Subcutaneous abdominal adipose tissue (tissue), 5 donors: ENCODE data around the gene MAP4K3.

Experiments
- H3K27ac ChIP-seq: one replicate; pipeline ENCODE4 v1.7.0; 2013; ENCODE audit warnings: low read depth, mild to moderate bottlenecking, inconsistent platforms, low read length, moderate library complexity
- H3K27me3 ChIP-seq, 5 donors: one replicate each; pipeline ENCODE4 v1.7.0; 2013; ENCODE audit warnings: low read length in 5 of 5, inconsistent platforms in 1 of 5; ENCODE audit not compliant: control insufficient read depth in 5 of 5, insufficient read depth in 4 of 5
- H3K36me3 ChIP-seq, 5 donors: one replicate each; pipeline ENCODE4 v1.7.0; 2013; ENCODE audit warnings: low read length in 5 of 5; ENCODE audit not compliant: control insufficient read depth in 5 of 5, insufficient read depth in 5 of 5
- H3K4me1 ChIP-seq, 5 donors: one replicate each; pipeline ENCODE4 v1.7.0; 2013; ENCODE audit warnings: low read length in 5 of 5, mild to moderate bottlenecking in 3 of 5, moderate library complexity in 1 of 5; ENCODE audit not compliant: control insufficient read depth in 5 of 5, insufficient read depth in 5 of 5
- H3K4me3 ChIP-seq, 5 donors: one replicate each; pipeline ENCODE4 v1.7.0; 2013; ENCODE audit warnings: low read length in 5 of 5, low read depth in 1 of 5
- H3K9ac ChIP-seq, 5 donors: one replicate each; pipeline ENCODE4 v1.7.0; 2013; ENCODE audit warnings: low read length in 5 of 5, mild to moderate bottlenecking in 4 of 5, moderate library complexity in 3 of 5
- H3K9me3 ChIP-seq, 5 donors: one replicate each; pipeline ENCODE4 v1.7.0; 2013; ENCODE audit warnings: low read length in 5 of 5; ENCODE audit not compliant: control insufficient read depth in 5 of 5
- donor health status: healthy.
- donor health status: healthy.
- donor health status: healthy.
- donor health status: healthy.
- donor health status: healthy.

Gene MAP4K3

GRCh38 chr2:39241588-39241987 is 195.5 kb downstream of the MAP4K3 start:
- Histone ChIP-seq H3K27ac (no peak overlapping the region), H3K9me3 (no peaks in the 10 kb centered on the region), H3K36me3 (no peaks in the 10 kb centered on the region), H3K9ac (no peak overlapping the region), H3K4me3 (no peak overlapping the region), H3K4me1 (peaks cover 0 to 3% (median 0%) of the 10 kb centered on the region in 5 donors), H3K27me3 (no peaks in the 10 kb centered on the region)

- Histone ChIP-seq H3K27ac (no peak overlapping the region), H3K36me3 (no peaks in the 10 kb centered on the region), H3K4me3 (no peak overlapping the region), H3K9me3 (no peaks in the 10 kb centered on the region), H3K4me1 (peaks cover 0 to 3% (median 0%) of the 10 kb centered on the region in 5 donors), H3K9ac (no peak overlapping the region), H3K27me3 (no peaks in the 10 kb centered on the region)
Observed at GRCh38 chr2:39240758-39241157, 196.3 kb downstream of the MAP4K3 start.

- Histone ChIP-seq H3K27me3 (no peaks in the 10 kb centered on the region), H3K4me3 (no peak overlapping the region), H3K27ac (no peak overlapping the region), H3K36me3 (no peaks in the 10 kb centered on the region), H3K9ac (no peak overlapping the region), H3K4me1 (no peaks in the 10 kb centered on the region), H3K9me3 (no peaks in the 10 kb centered on the region)
Observed at GRCh38 chr2:39234754-39235153, 202.3 kb downstream of the MAP4K3 start.

- Histone ChIP-seq H3K4me3 (no peak overlapping the region), H3K27ac (no peak overlapping the region), H3K9ac (no peak overlapping the region), H3K36me3 (no peaks in the 10 kb centered on the region), H3K27me3 (no peaks in the 10 kb centered on the region), H3K9me3 (no peaks in the 10 kb centered on the region), H3K4me1 (peaks cover 0 to 14% (median 10%) of the 10 kb centered on the region in 5 donors)
Observed at GRCh38 chr2:39232141-39232540, 204.9 kb downstream of the MAP4K3 start.

DNA sequence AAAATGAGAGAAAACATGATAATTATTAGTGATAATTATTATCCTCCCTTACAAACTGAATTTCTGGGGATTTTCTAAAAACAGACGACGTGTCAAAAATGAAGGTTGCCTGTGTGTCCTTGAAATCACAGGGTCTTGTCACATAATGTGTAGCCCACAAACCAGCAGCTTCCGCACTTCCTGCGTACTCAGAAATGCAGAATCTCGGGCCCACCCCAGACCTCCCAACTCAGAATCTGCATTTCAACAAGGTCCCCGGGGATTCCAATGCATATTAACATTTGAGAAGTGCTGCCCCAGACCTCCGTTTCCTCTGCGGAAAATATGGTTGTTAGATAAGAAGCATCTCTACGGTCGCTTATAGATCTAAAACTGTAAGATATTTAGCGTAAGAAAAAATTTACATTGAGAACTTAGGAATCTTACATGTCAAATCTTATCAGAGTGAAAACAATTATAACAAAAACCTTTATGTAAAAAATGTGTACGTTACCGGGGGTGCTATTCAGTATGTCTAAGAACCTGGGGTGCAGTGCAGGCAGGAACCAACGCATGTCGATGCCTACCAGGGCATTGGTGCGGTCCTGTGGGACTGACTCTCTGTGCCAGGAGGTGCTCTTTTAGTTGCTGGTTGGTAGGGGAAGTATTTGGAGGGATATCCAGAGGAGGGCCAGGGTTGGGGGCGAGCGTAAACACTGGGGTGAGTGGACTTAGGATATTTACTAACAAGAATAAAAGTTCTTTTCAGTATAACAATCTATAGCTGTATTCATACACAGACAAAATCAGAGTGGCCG is 208.5 kb downstream of the MAP4K3 start:
- Histone ChIP-seq H3K27me3 (no peaks in the 10 kb centered on the region), H3K4me1 (peaks cover 0 to 14% (median 10%) of the 10 kb centered on the region in 5 donors), H3K36me3 (no peaks in the 10 kb centered on the region), H3K9ac (peak overlapping the region in 3 of 5 donors; percentile 12 to 38 (median 35)), H3K4me3 (peak overlapping the region; percentile 1 to 50 (median 43)), H3K27ac (no peak overlapping the region), H3K9me3 (no peaks in the 10 kb centered on the region)

DNA sequence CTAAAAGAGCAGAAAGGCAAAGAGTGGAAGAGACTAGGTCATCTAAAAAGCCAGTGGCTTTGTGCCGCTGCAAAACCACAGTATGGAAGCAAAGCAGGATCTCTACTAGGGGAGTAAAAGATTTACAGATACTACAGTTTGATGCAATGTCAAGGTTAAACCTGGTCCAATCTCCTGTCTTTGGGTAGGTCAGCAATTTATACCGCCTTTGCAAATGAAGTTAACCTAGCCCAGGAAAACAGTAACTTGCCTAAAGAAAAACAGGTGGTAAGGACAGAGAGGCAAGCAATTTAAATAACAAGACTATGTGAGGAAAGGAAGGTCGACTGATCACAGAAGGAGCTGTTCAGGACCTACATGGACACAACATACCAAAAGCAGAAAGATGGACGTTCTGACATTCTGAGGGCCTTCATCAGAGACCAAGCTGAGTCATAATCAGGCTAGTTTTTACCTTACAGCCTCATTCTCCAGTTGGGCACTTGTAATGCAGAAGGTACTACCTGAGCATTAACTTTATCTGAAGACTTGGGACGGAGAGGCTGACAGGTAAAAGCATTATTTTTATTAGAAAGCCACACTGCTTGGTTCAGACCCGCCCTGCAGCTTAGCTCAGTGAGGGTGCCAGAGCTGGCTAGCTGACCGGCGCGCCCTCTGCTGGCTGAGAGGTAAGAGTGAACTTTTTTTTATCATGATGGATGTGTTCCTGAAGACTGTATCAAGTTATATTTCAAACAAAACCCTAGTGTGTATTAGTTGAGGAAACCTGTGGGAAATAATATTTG is 209.3 kb downstream of the MAP4K3 start:
- no peaks in the 10 kb centered on the region for H3K27me3 ChIP-seq
- peaks cover 0 to 14% (median 10%) of the 10 kb centered on the region in 5 donors for H3K4me1 ChIP-seq
- no peak overlapping the region for H3K27ac ChIP-seq
- H3K9me3 ChIP-seq = no peaks in the 10 kb centered on the region
- H3K9ac ChIP-seq = peak overlapping the region in 1 of 5 donors; percentile 38
- peak overlapping the region in 3 of 5 donors; percentile 1 to 50 (median 43) for H3K4me3 ChIP-seq
- no peaks in the 10 kb centered on the region for H3K36me3 ChIP-seq

DNA sequence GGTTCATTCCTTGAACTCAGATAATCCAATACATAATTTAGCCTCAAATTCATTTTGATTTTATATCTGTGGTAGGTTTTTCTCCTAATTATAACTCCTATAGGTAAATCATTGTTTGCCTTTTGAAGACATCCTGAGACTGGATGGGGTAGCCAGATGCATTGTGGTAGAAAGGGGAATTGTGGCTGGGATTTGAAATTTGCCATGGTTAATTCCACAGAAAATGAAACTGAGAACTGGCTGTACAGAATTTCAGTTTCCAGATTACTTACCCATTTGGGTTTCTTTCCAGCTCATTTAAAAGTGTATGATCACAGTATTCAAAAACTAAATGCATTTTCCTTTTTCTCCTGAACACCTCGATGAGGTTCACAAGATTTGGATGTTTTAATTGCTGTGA is 211.5 kb downstream of the MAP4K3 start:
- H3K27ac ChIP-seq = no peak overlapping the region
- no peaks in the 10 kb centered on the region for H3K27me3 ChIP-seq
- no peaks in the 10 kb centered on the region for H3K36me3 ChIP-seq
- H3K4me1 ChIP-seq = peaks cover 0 to 14% (median 10%) of the 10 kb centered on the region in 5 donors
- H3K4me3 ChIP-seq = no peak overlapping the region
- no peaks in the 10 kb centered on the region for H3K9me3 ChIP-seq
- no peak overlapping the region for H3K9ac ChIP-seq

- Histone ChIP-seq H3K4me1 (peaks cover 0 to 12% (median 10%) of the 10 kb centered on the region in 5 donors), H3K27ac (no peak overlapping the region), H3K27me3 (no peaks in the 10 kb centered on the region), H3K36me3 (no peaks in the 10 kb centered on the region), H3K9me3 (no peaks in the 10 kb centered on the region), H3K9ac (no peak overlapping the region), H3K4me3 (no peak overlapping the region)
Observed at GRCh38 chr2:39223909-39224308, 213.2 kb downstream of the MAP4K3 start.

GRCh38 chr2:39221459-39221858 is 215.6 kb downstream of the MAP4K3 start:
- H3K4me3 ChIP-seq = no peak overlapping the region
- H3K4me1 ChIP-seq = no peaks in the 10 kb centered on the region
- no peaks in the 10 kb centered on the region for H3K27me3 ChIP-seq
- no peaks in the 10 kb centered on the region for H3K36me3 ChIP-seq
- no peak overlapping the region for H3K9ac ChIP-seq
- H3K9me3 ChIP-seq = no peaks in the 10 kb centered on the region
- no peak overlapping the region for H3K27ac ChIP-seq

DNA sequence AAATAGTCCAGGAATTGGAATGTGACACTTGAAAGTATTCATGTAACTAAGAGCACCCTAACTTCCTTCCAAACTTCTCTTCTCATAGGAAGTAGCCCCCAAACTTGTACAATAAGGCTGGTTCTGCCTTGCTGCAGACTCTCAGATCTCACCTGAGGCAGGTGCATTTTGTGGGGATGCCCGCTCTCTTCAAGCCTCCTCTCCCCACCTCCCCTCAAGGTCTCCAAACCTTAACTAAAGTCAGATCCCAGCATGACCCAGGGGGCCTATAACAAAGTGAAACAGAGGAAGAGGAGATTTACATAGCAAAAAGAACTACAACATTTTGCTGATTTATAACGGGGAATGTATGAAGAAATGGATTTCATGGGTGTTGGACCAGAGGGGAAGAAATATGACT is 216.9 kb downstream of the MAP4K3 start:
- H3K27me3 ChIP-seq = no peaks in the 10 kb centered on the region
- no peak overlapping the region for H3K27ac ChIP-seq
- H3K36me3 ChIP-seq = no peaks in the 10 kb centered on the region
- no peak overlapping the region for H3K4me3 ChIP-seq
- H3K4me1 ChIP-seq = no peaks in the 10 kb centered on the region
- no peak overlapping the region for H3K9ac ChIP-seq
- H3K9me3 ChIP-seq = no peaks in the 10 kb centered on the region
